ENCODE results near the gene INPP5A. TPM values are rescaled to one million over a fixed set of nuclear protein-coding genes. Genes with fewer than 3 reads are reported as not detected.

The INPP5A gene
- total RNA-seq, 1 experiment from 2014 or later: 44.5 TPM

DNA sequence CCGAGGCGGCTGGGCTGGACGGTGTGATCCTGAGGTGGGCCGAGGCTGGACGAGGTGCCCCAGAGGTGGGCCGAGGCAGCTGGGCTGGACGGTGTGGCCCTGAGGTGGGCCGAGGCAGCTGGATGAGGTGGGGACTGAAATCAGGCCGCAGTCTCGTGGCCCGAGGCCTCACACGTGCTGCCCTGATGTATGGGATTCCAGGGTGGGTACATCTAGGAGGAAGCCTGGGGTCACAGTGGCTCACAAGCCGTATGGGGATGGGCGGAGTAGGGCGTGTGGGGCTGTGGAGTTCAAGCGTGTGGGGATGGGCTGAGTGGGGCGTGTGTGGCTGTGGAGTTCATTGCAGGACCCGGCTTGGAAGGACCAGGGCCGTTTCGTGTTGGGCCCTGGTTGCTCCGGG is 260.8 kb downstream of the INPP5A start:
- TF ChIP-seq, protein P1, sequence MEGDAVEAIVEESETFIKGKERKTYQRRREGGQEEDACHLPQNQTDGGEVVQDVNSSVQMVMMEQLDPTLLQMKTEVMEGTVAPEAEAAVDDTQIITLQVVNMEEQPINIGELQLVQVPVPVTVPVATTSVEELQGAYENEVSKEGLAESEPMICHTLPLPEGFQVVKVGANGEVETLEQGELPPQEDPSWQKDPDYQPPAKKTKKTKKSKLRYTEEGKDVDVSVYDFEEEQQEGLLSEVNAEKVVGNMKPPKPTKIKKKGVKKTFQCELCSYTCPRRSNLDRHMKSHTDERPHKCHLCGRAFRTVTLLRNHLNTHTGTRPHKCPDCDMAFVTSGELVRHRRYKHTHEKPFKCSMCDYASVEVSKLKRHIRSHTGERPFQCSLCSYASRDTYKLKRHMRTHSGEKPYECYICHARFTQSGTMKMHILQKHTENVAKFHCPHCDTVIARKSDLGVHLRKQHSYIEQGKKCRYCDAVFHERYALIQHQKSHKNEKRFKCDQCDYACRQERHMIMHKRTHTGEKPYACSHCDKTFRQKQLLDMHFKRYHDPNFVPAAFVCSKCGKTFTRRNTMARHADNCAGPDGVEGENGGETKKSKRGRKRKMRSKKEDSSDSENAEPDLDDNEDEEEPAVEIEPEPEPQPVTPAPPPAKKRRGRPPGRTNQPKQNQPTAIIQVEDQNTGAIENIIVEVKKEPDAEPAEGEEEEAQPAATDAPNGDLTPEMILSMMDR (IDR thresholded peaks at IDR 0.05; ENCODE audit: insufficient read depth in 1 of 2, low read depth in 1 of 2, low read length in 1 of 2, severe bottlenecking in 1 of 2, unreplicated experiment in 1 of 2): no peak
- H3K4me3 ChIP-seq (ENCODE audit: low read depth, low read length): no peak overlapping the region
- POLR2A ChIA-PET: no interaction called here
- DNase-seq: no peak
- no peaks in the 10 kb centered on the region for H3K4me1 ChIP-seq
- no peaks in the 10 kb centered on the region for H3K27me3 Mint-ChIP-seq (ENCODE audit: insufficient read depth, unreplicated experiment)
- CTCF ChIA-PET: no interaction called here
- intact Hi-C loops (cut with micrococcal nuclease; ENCODE audit: unreplicated experiment): no loop called here
- no peaks in the 10 kb centered on the region for H3K36me3 Mint-ChIP-seq (ENCODE audit: insufficient read depth, unreplicated experiment)
- H3K9me3 ChIP-seq: no peaks in the 10 kb centered on the region
- BruUV-seq (replicated peaks): no TSS peak
- H3K36me3 ChIP-seq (ENCODE audit: control insufficient read depth, insufficient read depth, low read length): no peaks in the 10 kb centered on the region
- no peak overlapping the region for H3K27ac Mint-ChIP-seq (ENCODE audit: unreplicated experiment)
- H3K27me3 ChIP-seq (replicated peaks; ENCODE audit: control insufficient read depth, insufficient read depth, low read length): no peaks in the 10 kb centered on the region
- H3K4me3 Mint-ChIP-seq (ENCODE audit: unreplicated experiment): no peak overlapping the region
- H3K4me1 Mint-ChIP-seq (ENCODE audit: low read depth, unreplicated experiment): no peaks in the 10 kb centered on the region
- H3K9me3 Mint-ChIP-seq (ENCODE audit: unreplicated experiment): no peaks in the 10 kb centered on the region

GRCh38 chr10:132798876-132799275 is 261.3 kb downstream of the INPP5A start:
- H3K27me3 ChIP-seq (replicated peaks; ENCODE audit: control insufficient read depth, insufficient read depth, low read length): no peaks in the 10 kb centered on the region
- no peaks in the 10 kb centered on the region for H3K4me1 ChIP-seq
- CTCF ChIA-PET: no interaction called here
- intact Hi-C loops (cut with micrococcal nuclease; ENCODE audit: unreplicated experiment): no loop called here
- Mint-ChIP-seq H3K9me3 (ENCODE audit: unreplicated experiment) (no peaks in the 10 kb centered on the region), H3K4me3 (ENCODE audit: unreplicated experiment) (no peak overlapping the region), H3K4me1 (ENCODE audit: low read depth, unreplicated experiment) (no peaks in the 10 kb centered on the region), H3K27ac (ENCODE audit: unreplicated experiment) (no peak overlapping the region), H3K36me3 (ENCODE audit: insufficient read depth, unreplicated experiment) (no peaks in the 10 kb centered on the region), H3K27me3 (ENCODE audit: insufficient read depth, unreplicated experiment) (no peaks in the 10 kb centered on the region)
- H3K36me3 ChIP-seq (ENCODE audit: control insufficient read depth, insufficient read depth, low read length): no peaks in the 10 kb centered on the region
- no TSS peak for BruUV-seq (replicated peaks)
- POLR2A ChIA-PET: no interaction called here
- TF ChIP-seq, protein P1 (IDR thresholded peaks at IDR 0.05; ENCODE audit: insufficient read depth in 1 of 2, low read depth in 1 of 2, low read length in 1 of 2, severe bottlenecking in 1 of 2, unreplicated experiment in 1 of 2): no peak
- no peak overlapping the region for H3K4me3 ChIP-seq (ENCODE audit: low read depth, low read length)
- no peak for DNase-seq
- no peaks in the 10 kb centered on the region for H3K9me3 ChIP-seq

DNA sequence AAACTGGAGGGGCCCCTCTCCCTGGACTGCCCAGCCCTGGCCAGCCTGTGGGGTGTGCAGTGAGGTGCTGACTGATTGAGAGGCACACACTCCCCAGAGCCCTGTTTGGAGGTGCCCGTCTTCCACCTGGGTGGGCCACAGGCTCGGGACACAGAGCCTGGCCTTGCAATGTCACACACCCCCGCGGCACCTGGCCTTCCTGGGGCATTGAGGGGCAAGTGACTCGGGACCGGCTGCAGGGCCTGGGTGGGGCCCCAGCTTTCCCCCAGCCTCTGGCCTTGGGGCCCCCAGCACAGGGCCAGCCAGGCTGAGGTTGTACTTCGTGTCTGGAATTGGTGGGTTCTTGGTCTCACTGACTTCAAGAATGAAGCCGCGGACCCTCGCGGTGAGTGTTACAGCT is 262.3 kb downstream of the INPP5A start:
- Mint-ChIP-seq H3K4me3 (ENCODE audit: unreplicated experiment) (no peak overlapping the region), H3K4me1 (ENCODE audit: low read depth, unreplicated experiment) (no peaks in the 10 kb centered on the region), H3K27me3 (ENCODE audit: insufficient read depth, unreplicated experiment) (no peaks in the 10 kb centered on the region), H3K9me3 (ENCODE audit: unreplicated experiment) (no peaks in the 10 kb centered on the region), H3K27ac (ENCODE audit: unreplicated experiment) (no peak overlapping the region), H3K36me3 (ENCODE audit: insufficient read depth, unreplicated experiment) (no peaks in the 10 kb centered on the region)
- no peak overlapping the region for H3K4me3 ChIP-seq (ENCODE audit: low read depth, low read length)
- H3K27me3 ChIP-seq (replicated peaks; ENCODE audit: control insufficient read depth, insufficient read depth, low read length): no peaks in the 10 kb centered on the region
- no peaks in the 10 kb centered on the region for H3K36me3 ChIP-seq (ENCODE audit: control insufficient read depth, insufficient read depth, low read length)
- POLR2A ChIA-PET: no interaction called here
- DNase-seq: no peak
- no peaks in the 10 kb centered on the region for H3K4me1 ChIP-seq
- intact Hi-C loops (cut with micrococcal nuclease; ENCODE audit: unreplicated experiment): no loop called here
- BruUV-seq (replicated peaks): no TSS peak
- CTCF ChIA-PET: no interaction called here
- TF ChIP-seq, protein P1 (IDR thresholded peaks at IDR 0.05; ENCODE audit: insufficient read depth in 1 of 2, low read depth in 1 of 2, low read length in 1 of 2, severe bottlenecking in 1 of 2, unreplicated experiment in 1 of 2): no peak
- no peaks in the 10 kb centered on the region for H3K9me3 ChIP-seq
